Transverse colon (tissue), 3 donors: Measurements from ENCODE around the gene KLF7.

Source experiments
- CTCF ChIP-seq, 5 experiments: fragments of 200-600 bp in 3 of 5; fragments of 450-650 bp in 2 of 5; sonication (generic) in 3 of 5; IDR thresholded peaks; 1 replicate in 2 of 5; 2 replicates in 3 of 5; pipeline ENCODE4 v1.5.1; 2016 to 2017; ENCODE audit warnings: antibody characterized with exemption in 5 of 5, inconsistent platforms in 3 of 5, mild to moderate bottlenecking in 2 of 5, moderate library complexity in 1 of 5
- POLR2A ChIP-seq: fragments of 450-650 bp; IDR thresholded peaks from one replicate; pipeline ENCODE4 v1.6.1; 2016; ENCODE audit warnings: antibody characterized with exemption, mild to moderate bottlenecking, moderate library complexity

GRCh38 chr2:207135801-207136457, 29.8 kb downstream of the KLF7 start:
- TF ChIP-seq POLR2A (no peak), CTCF (IDR thresholded peaks at IDR 0.05) (no peak)
